Measurements from ENCODE around the gene ABCA4. TPM values are rescaled to one million over a fixed set of nuclear protein-coding genes. Genes with fewer than 3 reads are reported as not detected.

ABCA4 gene
- total RNA-seq, 1 experiment from 2014 or later = not detected

GRCh38 chr1:94022471-94023189 lies 98.3 kb downstream of the ABCA4 start:
- no peak for TF ChIP-seq CTCF (IDR thresholded peaks at IDR 0.05; ENCODE audit: unreplicated experiment)
- no peak overlapping the region for H3K4me3 Mint-ChIP-seq (ENCODE audit: unreplicated experiment)
- peak overlapping the region; percentile 35 for H3K27ac Mint-ChIP-seq (ENCODE audit: low read depth, unreplicated experiment)
- no peaks in the 10 kb centered on the region for H3K36me3 Mint-ChIP-seq (ENCODE audit: insufficient read depth, unreplicated experiment)
- no TSS peak for BruUV-seq (replicated peaks)
- ChIA-PET POLR2A (no interaction called here), CTCF (interaction anchor here (0.6 to 12.5 kb wide), 12 partner anchors 10 to 442 kb away, joined by 3 to 304 read pairs (median 4); partner anchors contain the start of gene ARHGAP29)
- intact Hi-C loops (cut with micrococcal nuclease) = no loop called here
- H3K9me3 Mint-ChIP-seq (ENCODE audit: unreplicated experiment) = no peaks in the 10 kb centered on the region
- no peaks in the 10 kb centered on the region for H3K27me3 Mint-ChIP-seq (ENCODE audit: insufficient read depth, unreplicated experiment)
- DNase-seq (ENCODE audit: unreplicated experiment) = peak; percentile 86
- H3K4me1 Mint-ChIP-seq (ENCODE audit: insufficient read depth, unreplicated experiment) = peaks cover 34% of the 10 kb centered on the region

- BruUV-seq (replicated peaks) = no TSS peak
- no peaks in the 10 kb centered on the region for H3K9me3 Mint-ChIP-seq (ENCODE audit: unreplicated experiment)
- peaks cover 26% of the 10 kb centered on the region for H3K4me1 Mint-ChIP-seq (ENCODE audit: insufficient read depth, unreplicated experiment)
- H3K27me3 Mint-ChIP-seq (ENCODE audit: insufficient read depth, unreplicated experiment) = no peaks in the 10 kb centered on the region
- CTCF ChIA-PET = interaction anchor here (0.5 to 12.5 kb wide), 7 partner anchors 10 to 443 kb away, joined by 3 to 304 read pairs (median 5); partner anchors contain the start of gene ARHGAP29
- TF ChIP-seq CTCF (IDR thresholded peaks at IDR 0.05; ENCODE audit: unreplicated experiment) = no peak
- POLR2A ChIA-PET = interaction anchor here (1.3 kb wide), 1 partner anchor 11 kb away, joined by 3 read pairs; no protein-coding TSS in a partner anchor
- H3K27ac Mint-ChIP-seq (ENCODE audit: low read depth, unreplicated experiment) = no peak overlapping the region
- no peaks in the 10 kb centered on the region for H3K36me3 Mint-ChIP-seq (ENCODE audit: insufficient read depth, unreplicated experiment)
- no peak overlapping the region for H3K4me3 Mint-ChIP-seq (ENCODE audit: unreplicated experiment)
- peak; percentile 54 for DNase-seq (ENCODE audit: unreplicated experiment)
- intact Hi-C loops (cut with micrococcal nuclease) = no loop called here
Measured at GRCh38 chr1:94020764-94021579, 100.0 kb downstream of the ABCA4 start.

- DNase-seq (ENCODE audit: unreplicated experiment) = no peak
- Mint-ChIP-seq H3K4me1 (ENCODE audit: insufficient read depth, unreplicated experiment) (peaks cover 24% of the 10 kb centered on the region), H3K4me3 (ENCODE audit: unreplicated experiment) (no peak overlapping the region), H3K27me3 (ENCODE audit: insufficient read depth, unreplicated experiment) (no peaks in the 10 kb centered on the region), H3K9me3 (ENCODE audit: unreplicated experiment) (no peaks in the 10 kb centered on the region), H3K27ac (ENCODE audit: low read depth, unreplicated experiment) (no peak overlapping the region), H3K36me3 (ENCODE audit: insufficient read depth, unreplicated experiment) (no peaks in the 10 kb centered on the region)
- BruUV-seq (replicated peaks) = no TSS peak
- intact Hi-C loops (cut with micrococcal nuclease) = no loop called here
- no peak for TF ChIP-seq CTCF (IDR thresholded peaks at IDR 0.05; ENCODE audit: unreplicated experiment)
- POLR2A ChIA-PET = interaction anchor here (0.9 kb wide), 1 partner anchor 140 kb away, joined by 3 read pairs; the partner anchor contains the start of gene DNTTIP2
- CTCF ChIA-PET = interaction anchor here (0.5 to 12.5 kb wide), 3 partner anchors 23 to 314 kb away, joined by 3 to 304 read pairs (median 285); no protein-coding TSS in a partner anchor
Measured at GRCh38 chr1:94019327-94019726, 101.6 kb downstream of the ABCA4 start.
